BJ (cell line): ENCODE data around the gene VPS26C. TPM values are rescaled to one million over a fixed set of nuclear protein-coding genes. Genes with fewer than 3 reads are reported as not detected.

Source experiments
- CTCF ChIA-PET: fragments of 350-600 bp; formaldehyde crosslinking; extraction: SDS; loops from one replicate; lab custom pipeline; 2021; ENCODE audit warnings: antibody characterized with exemption, inconsistent platforms; lab: Yijun Ruan, JAX
- POLR2A ChIA-PET: fragments of 300-600 bp; sonication (Branson Sonifier 250); formaldehyde crosslinking; extraction: SDS; loops from one replicate; lab custom pipeline; 2021; ENCODE audit warnings: antibody characterized with exemption; lab: Charles Lee
- DNase-seq: peaks from one replicate; pipeline ENCODE4 v3.0.0-alpha.2; 2011; ENCODE audit warnings: low read depth
- H3K27me3 ChIP-seq: 2 replicates; pipeline ENCODE4 v1.6.0; 2011; ENCODE audit warnings: low read length; ENCODE audit not compliant: control insufficient read depth, insufficient read depth
- H3K36me3 ChIP-seq: 2 replicates; pipeline ENCODE4 v1.5.1; 2011; ENCODE audit warnings: low read length; ENCODE audit not compliant: control insufficient read depth, insufficient read depth
- H3K4me3 ChIP-seq: 2 replicates; pipeline ENCODE4 v1.5.1; 2011; ENCODE audit warnings: low read depth, mild to moderate bottlenecking, control low read depth, low read length
- polyA plus RNA-seq: library from polyadenylated mRNA; depleted of rRNA; stranded (reverse); fragments of >200 nt; gene quantifications from 2 replicates; pipeline ENCODE4 v1.2.3, GENCODE V29; 2011
- TF ChIP-seq, protein P1 (sequence below): IDR thresholded peaks from 2 replicates; pipeline ENCODE4 v1.5.1; 2011; ENCODE audit warnings: low read depth, mild to moderate bottlenecking, control low read depth, inconsistent platforms, low read length, moderate library complexity; ENCODE audit not compliant: insufficient read depth

The VPS26C gene
- polyA plus RNA-seq, 1 experiment = 63.3 TPM

DNA sequence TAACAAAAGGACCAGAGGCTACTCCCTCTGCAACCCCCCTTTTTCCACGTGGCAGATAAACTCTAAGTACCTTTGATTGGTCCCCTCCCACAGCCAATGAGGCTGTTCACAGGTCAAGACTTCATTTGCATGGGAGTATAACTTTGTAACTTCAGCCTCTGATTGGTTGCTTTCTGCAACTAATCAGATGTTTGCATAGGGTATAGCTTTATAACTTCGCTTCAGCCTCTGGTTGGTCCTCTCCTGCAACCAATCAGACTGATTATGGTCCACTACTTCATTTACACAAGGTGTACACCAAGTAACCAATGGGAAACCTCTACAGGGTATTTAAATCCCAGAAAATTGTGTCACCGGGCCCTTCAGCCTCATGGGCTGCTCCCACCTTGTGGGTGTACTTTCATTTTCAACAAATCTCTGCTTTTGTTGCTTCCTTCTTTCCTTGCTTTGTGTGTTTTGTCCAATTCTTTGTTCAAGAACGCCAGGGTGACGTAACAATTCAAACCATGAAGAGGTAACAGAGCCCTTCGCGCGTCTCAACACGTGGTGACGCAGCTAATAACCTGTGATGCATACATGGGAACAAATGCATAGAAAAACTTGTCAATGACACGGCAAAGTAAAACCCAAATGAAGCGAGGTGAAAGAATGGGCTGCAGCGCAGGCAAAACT is 47.2 kb downstream of the VPS26C start:
- TF ChIP-seq, protein P1, sequence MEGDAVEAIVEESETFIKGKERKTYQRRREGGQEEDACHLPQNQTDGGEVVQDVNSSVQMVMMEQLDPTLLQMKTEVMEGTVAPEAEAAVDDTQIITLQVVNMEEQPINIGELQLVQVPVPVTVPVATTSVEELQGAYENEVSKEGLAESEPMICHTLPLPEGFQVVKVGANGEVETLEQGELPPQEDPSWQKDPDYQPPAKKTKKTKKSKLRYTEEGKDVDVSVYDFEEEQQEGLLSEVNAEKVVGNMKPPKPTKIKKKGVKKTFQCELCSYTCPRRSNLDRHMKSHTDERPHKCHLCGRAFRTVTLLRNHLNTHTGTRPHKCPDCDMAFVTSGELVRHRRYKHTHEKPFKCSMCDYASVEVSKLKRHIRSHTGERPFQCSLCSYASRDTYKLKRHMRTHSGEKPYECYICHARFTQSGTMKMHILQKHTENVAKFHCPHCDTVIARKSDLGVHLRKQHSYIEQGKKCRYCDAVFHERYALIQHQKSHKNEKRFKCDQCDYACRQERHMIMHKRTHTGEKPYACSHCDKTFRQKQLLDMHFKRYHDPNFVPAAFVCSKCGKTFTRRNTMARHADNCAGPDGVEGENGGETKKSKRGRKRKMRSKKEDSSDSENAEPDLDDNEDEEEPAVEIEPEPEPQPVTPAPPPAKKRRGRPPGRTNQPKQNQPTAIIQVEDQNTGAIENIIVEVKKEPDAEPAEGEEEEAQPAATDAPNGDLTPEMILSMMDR = no peak
- ChIA-PET POLR2A (no interaction called here), CTCF (interaction anchor here (1.6 to 2.0 kb wide), 3 partner anchors 12 to 344 kb away, joined by 5 to 8 read pairs (median 6); no protein-coding TSS in a partner anchor)
- Histone ChIP-seq H3K27me3 (no peaks in the 10 kb centered on the region), H3K4me3 (peak overlapping the region; percentile 59), H3K36me3 (peaks cover 7% of the 10 kb centered on the region)
- no peak for DNase-seq

DNA sequence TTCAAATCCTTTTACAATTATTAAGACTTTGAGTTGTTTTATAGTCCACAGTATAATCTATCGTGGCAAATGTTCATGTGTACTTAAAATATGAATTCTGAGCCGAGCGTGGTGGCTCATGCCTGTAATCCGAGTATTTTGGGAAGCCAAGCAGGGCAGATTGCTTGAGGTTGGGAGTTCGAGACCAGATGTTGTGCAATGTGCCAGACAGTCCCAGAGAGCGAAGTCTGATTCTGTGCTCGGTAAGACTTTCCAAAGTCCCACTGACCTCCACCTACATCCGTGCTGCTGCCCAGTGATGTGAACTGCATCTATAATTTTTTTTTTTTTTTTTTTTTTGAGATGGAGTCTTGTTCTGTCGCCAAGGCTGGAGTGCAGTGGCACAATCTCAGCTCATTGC is 52.2 kb downstream of the VPS26C start:
- TF ChIP-seq, protein P1 = no peak
- ChIA-PET POLR2A (no interaction called here), CTCF (no interaction called here)

DNA sequence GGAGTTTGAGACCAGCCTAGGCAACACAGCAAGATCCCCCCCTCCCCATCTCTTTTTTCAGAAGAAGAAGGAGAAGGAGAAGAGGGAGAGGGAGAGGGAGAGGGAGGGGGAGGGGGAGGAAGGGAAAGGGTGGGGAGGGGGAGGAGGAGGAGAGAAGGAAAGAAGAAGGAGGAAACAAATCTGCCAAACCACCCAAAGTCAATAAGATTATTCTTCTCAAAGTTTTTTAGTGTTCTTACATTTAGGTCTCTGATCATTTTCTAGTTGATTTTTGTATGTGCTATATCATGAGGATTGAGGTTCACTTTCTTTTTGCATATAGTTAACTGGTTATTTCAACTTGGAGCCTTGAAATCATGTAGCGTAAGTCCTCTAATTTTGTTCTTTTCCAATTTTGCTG is 56.3 kb downstream of the VPS26C start:
- DNase-seq = no peak
- Histone ChIP-seq H3K36me3 (no peaks in the 10 kb centered on the region; the same call in 1 of the 2 replicates), H3K27me3 (no peaks in the 10 kb centered on the region), H3K4me3 (no peak overlapping the region)
- TF ChIP-seq, protein P1 = no peak
- ChIA-PET CTCF (no interaction called here), POLR2A (no interaction called here)

More for the DNA sequence above, 52.2 kb downstream of the VPS26C start:
- no peak overlapping the region for H3K4me3 ChIP-seq
- DNase-seq = no peak
- H3K36me3 ChIP-seq = no peaks in the 10 kb centered on the region; the same call in 1 of the 2 replicates
- H3K27me3 ChIP-seq = no peaks in the 10 kb centered on the region

DNA sequence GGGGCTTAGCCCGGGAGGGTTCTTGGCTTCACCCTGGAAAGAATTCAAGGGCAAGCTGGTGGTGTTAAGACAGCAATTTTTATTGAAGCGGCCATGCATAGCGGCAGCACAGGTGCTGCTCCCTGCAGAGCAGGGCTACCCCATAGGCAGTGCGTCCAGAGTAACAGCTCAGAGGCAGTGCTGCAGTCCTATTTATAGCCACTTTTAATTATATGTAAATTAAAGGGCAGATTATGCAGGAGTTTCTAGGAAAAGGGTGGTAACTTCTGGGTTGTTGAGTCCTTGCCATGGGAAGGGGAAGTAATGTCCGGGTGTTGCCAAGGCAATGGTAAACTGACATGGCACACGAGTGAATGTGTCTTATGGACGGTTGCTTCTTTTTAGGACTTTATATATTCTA is 57.0 kb downstream of the VPS26C start:
- TF ChIP-seq, protein P1 = no peak
- ChIA-PET CTCF (no interaction called here), POLR2A (no interaction called here)
- Histone ChIP-seq H3K27me3 (no peaks in the 10 kb centered on the region), H3K4me3 (no peak overlapping the region), H3K36me3 (no peaks in the 10 kb centered on the region)
- no peak for DNase-seq

DNA sequence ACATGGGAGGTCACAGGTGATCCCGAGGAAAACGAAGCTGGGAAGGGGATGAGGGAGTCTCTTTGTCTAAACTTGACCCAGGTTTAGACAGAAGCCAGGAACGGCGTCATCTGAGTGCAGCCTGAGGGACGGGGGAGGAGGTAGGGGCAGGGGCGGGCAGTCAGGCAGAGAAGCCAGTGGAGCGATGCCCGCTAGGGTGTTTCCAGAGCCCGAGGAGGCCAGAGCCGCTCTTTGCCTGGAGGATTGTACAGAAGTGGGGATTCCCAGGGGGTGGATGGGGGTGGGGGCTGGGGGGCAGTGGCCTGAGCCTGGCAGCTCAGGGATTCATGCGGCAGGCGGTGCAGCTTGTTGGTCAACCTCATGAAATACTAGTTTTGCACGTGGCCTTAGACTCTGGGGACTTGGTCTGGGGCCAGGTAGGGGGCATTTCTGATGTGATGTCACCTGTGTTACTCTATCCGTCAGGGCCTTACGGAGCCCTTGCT is 58.4 kb downstream of the VPS26C start:
- H3K36me3 ChIP-seq = no peaks in the 10 kb centered on the region
- no peak overlapping the region for H3K4me3 ChIP-seq
- ChIA-PET POLR2A (no interaction called here), CTCF (interaction anchor here (1.0 to 1.9 kb wide), 3 partner anchors 9 to 240 kb away, joined by 3 to 5 read pairs (median 4); no protein-coding TSS in a partner anchor)
- TF ChIP-seq, protein P1 = no peak
- H3K27me3 ChIP-seq = no peaks in the 10 kb centered on the region
- no peak for DNase-seq
